HepG2 (cell line): Measurements from ENCODE around the gene ZC3H18. TPM values are rescaled to one million over a fixed set of nuclear protein-coding genes. Genes with fewer than 3 reads are reported as not detected.

Experiments used
- ATAD3A ChIP-seq: sonication (generic); formaldehyde crosslinking; IDR thresholded peaks from 2 replicates; pipeline ENCODE4 v1.4.0; 2020; ENCODE audit warnings: missing genetic modification reagents
- CEBPB ChIP-seq: IDR thresholded peaks from 2 replicates; pipeline ENCODE4 v1.6.1; 2011; ENCODE audit warnings: low read depth, low read length, improper control_type of control experiment, borderline replicate concordance
- FOXJ3 ChIP-seq: sonication (generic); formaldehyde crosslinking; IDR thresholded peaks from 2 replicates; pipeline ENCODE4 v1.4.0; 2020; ENCODE audit warnings: missing genetic modification reagents, mild to moderate bottlenecking, borderline replicate concordance
- GLI4 ChIP-seq: sonication (generic); formaldehyde crosslinking; IDR thresholded peaks from 2 replicates; pipeline ENCODE4 v1.5.1; 2020; ENCODE audit warnings: missing genetic modification reagents, mild to moderate bottlenecking, moderate library complexity, borderline replicate concordance
- HES4 ChIP-seq: sonication (generic); formaldehyde crosslinking; IDR thresholded peaks from 2 replicates; pipeline ENCODE4 v1.9.0; 2021; ENCODE audit warnings: mild to moderate bottlenecking, missing genetic modification reagents, borderline replicate concordance
- HNRNPUL1 ChIP-seq: fragments of 200-400 bp; formaldehyde crosslinking; IDR thresholded peaks from 2 replicates; pipeline ENCODE4 v1.6.1; 2017; ENCODE audit warnings: low read depth, mild to moderate bottlenecking, low read length, moderate library complexity
- KDM5A ChIP-seq: fragments of 200-600 bp; sonication (generic); IDR thresholded peaks from 2 replicates; pipeline ENCODE4 v1.7.0; 2018; ENCODE audit warnings: antibody characterized with exemption, mild to moderate bottlenecking, low read length, borderline replicate concordance
- MTA3 ChIP-seq: sonication (generic); formaldehyde crosslinking; IDR thresholded peaks from 2 replicates; pipeline ENCODE4 v1.4.0; 2020; ENCODE audit warnings: missing genetic modification reagents
- PBX2 ChIP-seq: IDR thresholded peaks from 2 replicates; pipeline ENCODE4 v1.6.1; 2016; ENCODE audit warnings: control low read depth
- PRMT3 ChIP-seq: sonication (generic); formaldehyde crosslinking; IDR thresholded peaks from 2 replicates; pipeline ENCODE4 v1.8.1; 2022; ENCODE audit warnings: low read depth, mild to moderate bottlenecking, moderate library complexity, missing genetic modification reagents, borderline replicate concordance
- SNAPC5 ChIP-seq: sonication (generic); formaldehyde crosslinking; IDR thresholded peaks from 2 replicates; pipeline ENCODE4 v1.8.1; 2023; ENCODE audit warnings: mild to moderate bottlenecking, missing genetic modification reagents, borderline replicate concordance
- SOX6 ChIP-seq, 2 experiments: fragments of 450-650 bp in 1 of 2; sonication (generic) in 1 of 2; formaldehyde crosslinking in 1 of 2; IDR thresholded peaks; 2 replicates each; pipeline versions ENCODE4 v1.4.0 to v1.6.1; 2017 to 2020; ENCODE audit warnings: antibody characterized with exemption in 1 of 2, mild to moderate bottlenecking in 1 of 2, missing genetic modification reagents in 1 of 2
- SRY ChIP-seq: sonication (generic); formaldehyde crosslinking; IDR thresholded peaks from 2 replicates; pipeline ENCODE4 v1.8.0; 2022; ENCODE audit warnings: mild to moderate bottlenecking, missing genetic modification reagents
- TEF ChIP-seq: sonication (generic); formaldehyde crosslinking; IDR thresholded peaks from 2 replicates; pipeline ENCODE4 v1.5.0; 2020; ENCODE audit warnings: missing genetic modification reagents
- ZBTB34 ChIP-seq: sonication (generic); formaldehyde crosslinking; IDR thresholded peaks from 2 replicates; pipeline ENCODE4 v1.8.0; 2022; ENCODE audit warnings: mild to moderate bottlenecking, missing genetic modification reagents
- ZNF30 ChIP-seq: sonication (generic); formaldehyde crosslinking; IDR thresholded peaks from 2 replicates; pipeline ENCODE4 v1.5.0; 2020; ENCODE audit warnings: mild to moderate bottlenecking, missing genetic modification reagents
- ZNF740 ChIP-seq: sonication (generic); formaldehyde crosslinking; IDR thresholded peaks from 2 replicates; pipeline ENCODE4 v1.4.0; 2020; ENCODE audit warnings: missing genetic modification reagents
- ZNF772 ChIP-seq: sonication (generic); formaldehyde crosslinking; IDR thresholded peaks from 2 replicates; pipeline ENCODE4 v1.5.0; 2020; ENCODE audit warnings: mild to moderate bottlenecking, missing genetic modification reagents
- ZNF784 ChIP-seq: sonication (generic); formaldehyde crosslinking; IDR thresholded peaks from 2 replicates; pipeline ENCODE4 v1.5.1; 2020; ENCODE audit warnings: missing genetic modification reagents, mild to moderate bottlenecking, borderline replicate concordance
- polyA plus RNA-seq, 8 experiments: library from polyadenylated mRNA; depleted of rRNA in 3 of 8; stranded (reverse) in 7 of 8; unstranded in 1 of 8; fragments of >200 nt; fragmentation: Illumina TruSeq in 4 of 8; extraction: Trizol in 4 of 8; gene quantifications; 2 replicates each; pipeline versions ENCODE4 v1.2.1 to v1.2.3, GENCODE V29; 2011 to 2016; ENCODE audit warnings: low read depth in 4 of 8, missing spikeins in 1 of 8, mixed read lengths in 1 of 8; ENCODE audit not compliant: insufficient read depth in 1 of 8
- total RNA-seq, 5 experiments: library from RNA; depleted of rRNA; stranded (reverse); fragments of >200 nt; fragmentation: Illumina TruSeq; extraction: Trizol; gene quantifications; 2 replicates each; pipeline ENCODE4 v1.2.3, GENCODE V29; 2016; ENCODE audit warnings: low read depth in 1 of 5
- TF ChIP-seq, protein P1 (sequence below): sonication (generic); formaldehyde crosslinking; IDR thresholded peaks from 2 replicates; pipeline ENCODE4 v1.4.0; 2020; ENCODE audit warnings: missing genetic modification reagents, borderline replicate concordance
- TF ChIP-seq, protein P2 (sequence below): sonication (generic); formaldehyde crosslinking; IDR thresholded peaks from 2 replicates; pipeline ENCODE4 v1.4.0; 2020; ENCODE audit warnings: missing genetic modification reagents

The ZC3H18 gene
- total and polyA plus RNA-seq, 2 of the 13 experiments (the other 11 are each of a cell fraction or from before 2014, with no cell fraction given): 11.2 to 27.4 TPM

GRCh38 chr16:88651276-88651988, 81.2 kb downstream of the ZC3H18 start (continued):
- TF ChIP-seq, protein P1, sequence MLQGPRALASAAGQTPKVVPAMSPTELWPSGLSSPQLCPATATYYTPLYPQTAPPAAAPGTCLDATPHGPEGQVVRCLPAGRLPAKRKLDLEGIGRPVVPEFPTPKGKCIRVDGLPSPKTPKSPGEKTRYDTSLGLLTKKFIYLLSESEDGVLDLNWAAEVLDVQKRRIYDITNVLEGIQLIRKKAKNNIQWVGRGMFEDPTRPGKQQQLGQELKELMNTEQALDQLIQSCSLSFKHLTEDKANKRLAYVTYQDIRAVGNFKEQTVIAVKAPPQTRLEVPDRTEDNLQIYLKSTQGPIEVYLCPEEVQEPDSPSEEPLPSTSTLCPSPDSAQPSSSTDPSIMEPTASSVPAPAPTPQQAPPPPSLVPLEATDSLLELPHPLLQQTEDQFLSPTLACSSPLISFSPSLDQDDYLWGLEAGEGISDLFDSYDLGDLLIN (CRISPR knock-in tag): peak; percentile 22; the same call in 1 of the 2 replicates
- TF ChIP-seq ZNF740 (CRISPR knock-in tag): peak; percentile 10; the same call in 1 of the 2 replicates
- no peak for TF ChIP-seq SOX6 (IDR thresholded peaks at IDR 0.05)
- TF ChIP-seq SOX6 (CRISPR knock-in tag; IDR thresholded peaks at IDR 0.05): peak; percentile 74
- 0 out of 2 replicates have a peak, but pooled peaks have one; percentile 70 for TF ChIP-seq PRMT3
- peak; percentile 42; the same call in 1 of the 2 replicates for TF ChIP-seq SRY (CRISPR knock-in tag)
- TF ChIP-seq ZNF772: peak; percentile 93
- 0 out of 2 replicates have a peak, but pooled peaks have one; percentile 13 for TF ChIP-seq ZBTB34 (CRISPR knock-in tag)
- TF ChIP-seq HES4 (CRISPR knock-in tag): no peak; the same call in none of the 2 replicates
- TF ChIP-seq SNAPC5 (CRISPR knock-in tag): no peak; the same call in 1 of the 2 replicates
- TF ChIP-seq KDM5A: peak; percentile 58; the same call in 1 of the 2 replicates
- no peak for TF ChIP-seq ZNF30 (CRISPR knock-in tag)
- no peak for TF ChIP-seq HNRNPUL1
- no peak for TF ChIP-seq PBX2
- TF ChIP-seq, protein P2, sequence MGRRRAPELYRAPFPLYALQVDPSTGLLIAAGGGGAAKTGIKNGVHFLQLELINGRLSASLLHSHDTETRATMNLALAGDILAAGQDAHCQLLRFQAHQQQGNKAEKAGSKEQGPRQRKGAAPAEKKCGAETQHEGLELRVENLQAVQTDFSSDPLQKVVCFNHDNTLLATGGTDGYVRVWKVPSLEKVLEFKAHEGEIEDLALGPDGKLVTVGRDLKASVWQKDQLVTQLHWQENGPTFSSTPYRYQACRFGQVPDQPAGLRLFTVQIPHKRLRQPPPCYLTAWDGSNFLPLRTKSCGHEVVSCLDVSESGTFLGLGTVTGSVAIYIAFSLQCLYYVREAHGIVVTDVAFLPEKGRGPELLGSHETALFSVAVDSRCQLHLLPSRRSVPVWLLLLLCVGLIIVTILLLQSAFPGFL: no peak; the same call in 1 of the 2 replicates
- no peak for TF ChIP-seq ZNF784 (CRISPR knock-in tag)
- 0 out of 2 replicates have a peak, but pooled peaks have one; percentile 18 for TF ChIP-seq GLI4
- no peak for TF ChIP-seq CEBPB
- no peak for TF ChIP-seq ATAD3A (CRISPR knock-in tag)
- TF ChIP-seq MTA3: no peak
- TF ChIP-seq TEF (CRISPR knock-in tag): no peak
- peak; percentile 64; the same call in 1 of the 2 replicates for TF ChIP-seq FOXJ3 (CRISPR knock-in tag)
